Measurements from ENCODE around the gene PTGER1. TPM values are rescaled to one million over a fixed set of nuclear protein-coding genes. Genes with fewer than 3 reads are reported as not detected.
A peak's percentile ranks its signal among the peaks of the same experiment; 100 is the strongest.

PTGER1 gene
- total and polyA plus RNA-seq, 2 of the 13 experiments (the other 11 are each of a cell fraction or from before 2014, with no cell fraction given) = 0.13 TPM; not detected in 1

DNA sequence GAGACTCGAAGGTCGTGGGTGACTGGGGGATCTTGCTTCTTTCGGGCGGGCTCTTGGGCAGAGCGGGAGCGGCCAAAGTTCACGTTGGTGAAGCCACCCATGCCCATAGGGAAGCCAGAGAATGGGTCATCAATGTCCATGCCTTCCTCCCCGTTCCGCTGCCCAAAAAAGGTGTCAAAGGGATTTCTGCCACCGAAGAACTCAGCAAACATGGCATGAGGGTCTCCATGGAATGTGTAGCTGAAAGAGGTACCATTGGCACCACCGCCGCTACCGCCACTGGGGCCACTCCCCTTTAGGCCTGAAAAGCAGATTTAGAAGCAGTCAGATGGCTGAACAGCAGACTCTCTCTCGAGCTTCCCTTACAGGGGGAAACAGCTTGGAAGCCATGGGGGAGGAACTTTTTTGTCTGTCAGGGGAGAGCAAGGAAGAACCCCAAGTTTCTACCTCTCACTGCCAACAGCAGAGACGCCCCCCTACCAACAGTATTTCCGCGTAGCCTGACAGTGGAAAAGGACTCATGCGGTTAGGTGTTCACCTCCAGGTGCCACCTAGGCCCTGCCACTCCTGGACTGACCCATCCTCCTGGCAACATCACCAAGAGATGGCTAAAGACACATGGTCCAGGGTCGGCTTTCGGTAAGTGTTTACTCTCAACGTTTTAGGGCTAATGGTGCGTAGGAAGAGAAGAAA is 41.7 kb upstream of the PTGER1 start (continued):
- TF ChIP-seq FOXC1 (CRISPR knock-in tag; IDR thresholded peaks at IDR 0.05; ENCODE audit: borderline replicate concordance) = peak; percentile 16; the same call in 1 of the 2 replicates
- TF ChIP-seq ZNF678 (CRISPR knock-in tag; IDR thresholded peaks at IDR 0.05) = no peak
- TF ChIP-seq NR2C2 (CRISPR knock-in tag; IDR thresholded peaks at IDR 0.05; ENCODE audit: borderline replicate concordance) = 0 out of 2 replicates have a peak, but pooled peaks have one; percentile 12
- 0 out of 2 replicates have a peak, but pooled peaks have one; percentile 24 for TF ChIP-seq HNF4A (CRISPR knock-in tag; IDR thresholded peaks at IDR 0.05)
- TF ChIP-seq GLMP (CRISPR knock-in tag; IDR thresholded peaks at IDR 0.05; ENCODE audit: borderline replicate concordance) = no peak
- TF ChIP-seq ZBTB21 (CRISPR knock-in tag; IDR thresholded peaks at IDR 0.05) = no peak
- no peak for TF ChIP-seq EED (CRISPR knock-in tag; IDR thresholded peaks at IDR 0.05)
- TF ChIP-seq SATB2 (CRISPR knock-in tag; IDR thresholded peaks at IDR 0.05) = no peak
- TF ChIP-seq DRAP1 (CRISPR knock-in tag; IDR thresholded peaks at IDR 0.05) = 0 out of 2 replicates have a peak, but pooled peaks have one; percentile 19
- no peak for TF ChIP-seq ATF7 (IDR thresholded peaks at IDR 0.05)
- no peak for TF ChIP-seq ATF7 (CRISPR knock-in tag; IDR thresholded peaks at IDR 0.05)
- TF ChIP-seq GPBP1L1 (CRISPR knock-in tag; IDR thresholded peaks at IDR 0.05) = no peak
- 0 out of 2 replicates have a peak, but pooled peaks have one; percentile 46 for TF ChIP-seq SPEN (CRISPR knock-in tag; IDR thresholded peaks at IDR 0.05; ENCODE audit: low read depth)
- TF ChIP-seq BRD4 (CRISPR knock-in tag; IDR thresholded peaks at IDR 0.05) = no peak
- TF ChIP-seq SALL2 (CRISPR knock-in tag; IDR thresholded peaks at IDR 0.05) = 0 out of 2 replicates have a peak, but pooled peaks have one; percentile 28
- TF ChIP-seq RFX3 (CRISPR knock-in tag; IDR thresholded peaks at IDR 0.05) = no peak
- TF ChIP-seq STAT5B (CRISPR knock-in tag; IDR thresholded peaks at IDR 0.05) = no peak
- TF ChIP-seq ZBTB8A (CRISPR knock-in tag; IDR thresholded peaks at IDR 0.05; ENCODE audit: borderline replicate concordance, low read depth) = no peak
- no peak for TF ChIP-seq SMYD3 (CRISPR knock-in tag; IDR thresholded peaks at IDR 0.05)
- peak in 1 of 2 experiments; percentile 43; a peak in 1 of 4 replicates for TF ChIP-seq KLF16 (CRISPR knock-in tag; IDR thresholded peaks at IDR 0.05)
- TF ChIP-seq ZFY (CRISPR knock-in tag; IDR thresholded peaks at IDR 0.05) = 0 out of 2 replicates have a peak, but pooled peaks have one; percentile 8
